IMR-90 (cell line): Measurements from ENCODE around the gene ROM1. TPM values are rescaled to one million over a fixed set of nuclear protein-coding genes. Genes with fewer than 3 reads are reported as not detected.

Experiments used
- ATAC-seq: fragments of 200-7000 bp; cut with Tn5 transposase; 2 replicates; pipeline ENCODE4 v1.9.1; 2020; ENCODE audit warnings: low read depth, mild to moderate bottlenecking, moderate library complexity
- BruUV-seq: library from RNA; stranded (reverse); fragments of 400-500 nt; replicated peaks from 2 replicates; lab custom pipeline; 2021; lab: Mats Ljungman, UMichigan
- CTCF ChIA-PET: fragments of 300-600 bp; formaldehyde crosslinking; extraction: SDS; loops from one replicate; lab custom pipeline; 2021; ENCODE audit warnings: antibody characterized with exemption; lab: Yijun Ruan, JAX
- POLR2A ChIA-PET: fragments of 300-600 bp; sonication (Branson Sonifier 250); formaldehyde crosslinking; loops from one replicate; lab custom pipeline; 2022; ENCODE audit warnings: antibody characterized with exemption; ENCODE audit not compliant: unreplicated experiment; lab: Charles Lee
- DNase-seq: peaks from one replicate; pipeline ENCODE4 v3.0.0; 2013
- H2AFZ ChIP-seq: replicated peaks from 2 replicates; pipeline ENCODE3; 2013; ENCODE audit warnings: low read length, mild to moderate bottlenecking; ENCODE audit not compliant: poor library complexity
- H2AK5ac ChIP-seq: 2 replicates; pipeline ENCODE4 v1.6.1; 2013; ENCODE audit warnings: low read depth, low read length, inconsistent platforms
- H2AK9ac ChIP-seq: replicated peaks from 2 replicates; pipeline ENCODE3; 2013; ENCODE audit warnings: mild to moderate bottlenecking, low read depth, low read length, moderate library complexity; ENCODE audit not compliant: poor library complexity
- H2BK120ac ChIP-seq: 2 replicates; pipeline ENCODE4 v1.6.1; 2013; ENCODE audit warnings: low read depth, low read length, inconsistent platforms
- H2BK15ac ChIP-seq: 3 replicates; pipeline ENCODE4 v1.6.1; 2013; ENCODE audit warnings: low read depth, low read length, inconsistent platforms
- H2BK20ac ChIP-seq: 2 replicates; pipeline ENCODE4 v1.6.1; 2013; ENCODE audit warnings: low read depth, mild to moderate bottlenecking, inconsistent platforms, low read length, moderate library complexity
- H2BK5ac ChIP-seq: 2 replicates; pipeline ENCODE4 v1.6.1; 2013; ENCODE audit warnings: mild to moderate bottlenecking, low read depth, low read length, inconsistent platforms; ENCODE audit not compliant: poor library complexity, severe bottlenecking
- H3K14ac ChIP-seq: replicated peaks from 2 replicates; pipeline ENCODE4 v1.6.1; 2013; ENCODE audit warnings: low read depth, low read length, inconsistent platforms
- H3K18ac ChIP-seq: 2 replicates; pipeline ENCODE4 v1.6.1; 2013; ENCODE audit warnings: low read depth, low read length, control low read depth
- H3K23ac ChIP-seq: 2 replicates; pipeline ENCODE4 v1.6.1; 2013; ENCODE audit warnings: low read depth, low read length, inconsistent platforms
- H3K27ac ChIP-seq: 2 replicates; pipeline ENCODE4 v1.5.1; 2013; ENCODE audit warnings: mild to moderate bottlenecking, control low read depth, low read length; ENCODE audit not compliant: insufficient read depth
- H3K27me3 ChIP-seq: 2 replicates; pipeline ENCODE4 v1.6.1; 2013; ENCODE audit warnings: low read length; ENCODE audit not compliant: control insufficient read depth, insufficient read depth
- H3K36me3 ChIP-seq: 2 replicates; pipeline ENCODE4 v1.6.1; 2013; ENCODE audit warnings: low read length, mixed read lengths; ENCODE audit not compliant: control insufficient read depth, insufficient read depth
- H3K4ac ChIP-seq: 2 replicates; pipeline ENCODE4 v1.6.1; 2013; ENCODE audit warnings: low read depth, low read length, inconsistent platforms
- H3K4me1 ChIP-seq: 2 replicates; pipeline ENCODE4 v1.6.1; 2013; ENCODE audit warnings: low read length, mixed read lengths; ENCODE audit not compliant: control insufficient read depth, insufficient read depth
- H3K4me2 ChIP-seq: 2 replicates; pipeline ENCODE4 v1.6.1; 2013; ENCODE audit warnings: low read depth, mild to moderate bottlenecking, control low read depth, low read length, moderate library complexity
- H3K4me3 ChIP-seq: 2 replicates; pipeline ENCODE4 v1.5.1; 2013; ENCODE audit warnings: low read depth, mild to moderate bottlenecking, control low read depth, low read length, moderate library complexity; ENCODE audit not compliant: insufficient read depth
- H3K56ac ChIP-seq: 2 replicates; pipeline ENCODE4 v1.6.1; 2013; ENCODE audit warnings: low read length, inconsistent platforms; ENCODE audit not compliant: insufficient read depth; ENCODE audit errors: extremely low read depth
- H3K79me1 ChIP-seq, 2 experiments: 2 replicates each; pipeline ENCODE4 v1.6.1; 2013; ENCODE audit warnings: low read length in 2 of 2, inconsistent platforms in 1 of 2, low read depth in 1 of 2
- H3K9ac ChIP-seq: 2 replicates; pipeline ENCODE4 v1.6.1; 2013; ENCODE audit warnings: low read depth, low read length, control low read depth
- H3K9me1 ChIP-seq: 2 replicates; pipeline ENCODE4 v1.6.1; 2013; ENCODE audit warnings: low read length, inconsistent platforms; ENCODE audit not compliant: insufficient read depth
- H3K9me3 ChIP-seq: 2 replicates; pipeline ENCODE4 v1.6.1; 2013; ENCODE audit warnings: low read length; ENCODE audit not compliant: control insufficient read depth, insufficient read depth
- H4K20me1 ChIP-seq: 2 replicates; pipeline ENCODE4 v1.6.1; 2013; ENCODE audit warnings: low read length, inconsistent platforms; ENCODE audit not compliant: insufficient read depth
- H4K5ac ChIP-seq: 2 replicates; pipeline ENCODE4 v1.6.1; 2013; ENCODE audit warnings: mild to moderate bottlenecking, low read depth, low read length, control low read depth
- H4K8ac ChIP-seq, 2 experiments: 2 replicates each; pipeline ENCODE4 v1.6.1; 2013; ENCODE audit warnings: low read depth in 2 of 2, low read length in 2 of 2, control low read depth in 1 of 2, inconsistent platforms in 1 of 2
- H4K91ac ChIP-seq: 2 replicates; pipeline ENCODE4 v1.6.1; 2013; ENCODE audit warnings: low read depth, low read length, inconsistent platforms; ENCODE audit not compliant: insufficient read depth
- BHLHE40 ChIP-seq: fragments of 150-350 bp; IDR thresholded peaks from 2 replicates; pipeline ENCODE4 v1.6.1; 2016; ENCODE audit warnings: mild to moderate bottlenecking, low read depth, low read length
- FOS ChIP-seq: fragments of 150-350 bp; IDR thresholded peaks from 2 replicates; pipeline ENCODE4 v1.6.1; 2016; ENCODE audit warnings: low read depth, low read length
- MAZ ChIP-seq: IDR thresholded peaks from 2 replicates; pipeline ENCODE4 v1.6.1; 2012; ENCODE audit warnings: low read depth, mild to moderate bottlenecking, low read length, improper control_type of control experiment, moderate library complexity, borderline replicate concordance
- MXI1 ChIP-seq: IDR thresholded peaks from 2 replicates; pipeline ENCODE4 v1.6.1; 2012; ENCODE audit warnings: low read depth, mild to moderate bottlenecking, low read length, moderate library complexity, borderline replicate concordance
- NFE2L2 ChIP-seq: fragments of 150-350 bp; IDR thresholded peaks from 2 replicates; pipeline ENCODE4 v1.6.1; 2016; ENCODE audit warnings: low read depth, mild to moderate bottlenecking, low read length
- POLR2A ChIP-seq: IDR thresholded peaks from 2 replicates; pipeline ENCODE4 v1.6.1; 2012; ENCODE audit warnings: mild to moderate bottlenecking, low read depth, low read length
- whole genome bisulfite sequencing, 2 experiments: methylation state at CpG; one replicate each; pipeline versions ENCODE4 v1.1.5 to v1.1.7; 2013; ENCODE audit warnings: missing lambda C conversion rate in 2 of 2; ENCODE audit not compliant: insufficient read length in 1 of 2; ENCODE audit errors: extremely low coverage in 2 of 2; 5-methylcytosine and 5-hydroxymethylcytosine counted together
- dilution Hi-C: fragments of 300-500 bp; cut with HindIII; formaldehyde crosslinking; loops from one replicate; pipeline ENCODE4 v1.14.3; 2018; ENCODE audit warnings: low sequenced_read_pairs; ENCODE audit not compliant: unreplicated experiment
- in situ Hi-C: fragments of 300-500 bp; cut with MboI; formaldehyde crosslinking; loops from 3 replicates; pipeline ENCODE4 v1.14.3; 2019; ENCODE audit warnings: low sequenced_read_pairs, inconsistent platforms, mixed read lengths
- intact Hi-C: fragments of 100-400 bp; cut with micrococcal nuclease; formaldehyde crosslinking; loops from 2 replicates; pipeline ENCODE4 v1.10.0; 2022
- polyA plus RNA-seq, 3 experiments: library from polyadenylated mRNA; depleted of rRNA; stranded (reverse); fragments of >200 nt; gene quantifications; 2 replicates each; pipeline ENCODE4 v1.2.3, GENCODE V29; 2012; ENCODE audit warnings: low replicate concordance in 1 of 3
- total RNA-seq: library from RNA; depleted of rRNA; stranded (reverse); fragments of >200 nt; gene quantifications from 2 replicates; pipeline ENCODE4 v1.2.3, GENCODE V29; 2012
- TF ChIP-seq, protein P1 (sequence below): fragments of 150-350 bp; IDR thresholded peaks from 2 replicates; pipeline ENCODE4 v1.6.1; 2016; ENCODE audit warnings: low read depth, mild to moderate bottlenecking, low read length, moderate library complexity, borderline replicate concordance

The ROM1 gene
- total and polyA plus RNA-seq, 2 of the 4 experiments (the other 2 are of a cell fraction): 2.2 to 2.5 TPM

DNA sequence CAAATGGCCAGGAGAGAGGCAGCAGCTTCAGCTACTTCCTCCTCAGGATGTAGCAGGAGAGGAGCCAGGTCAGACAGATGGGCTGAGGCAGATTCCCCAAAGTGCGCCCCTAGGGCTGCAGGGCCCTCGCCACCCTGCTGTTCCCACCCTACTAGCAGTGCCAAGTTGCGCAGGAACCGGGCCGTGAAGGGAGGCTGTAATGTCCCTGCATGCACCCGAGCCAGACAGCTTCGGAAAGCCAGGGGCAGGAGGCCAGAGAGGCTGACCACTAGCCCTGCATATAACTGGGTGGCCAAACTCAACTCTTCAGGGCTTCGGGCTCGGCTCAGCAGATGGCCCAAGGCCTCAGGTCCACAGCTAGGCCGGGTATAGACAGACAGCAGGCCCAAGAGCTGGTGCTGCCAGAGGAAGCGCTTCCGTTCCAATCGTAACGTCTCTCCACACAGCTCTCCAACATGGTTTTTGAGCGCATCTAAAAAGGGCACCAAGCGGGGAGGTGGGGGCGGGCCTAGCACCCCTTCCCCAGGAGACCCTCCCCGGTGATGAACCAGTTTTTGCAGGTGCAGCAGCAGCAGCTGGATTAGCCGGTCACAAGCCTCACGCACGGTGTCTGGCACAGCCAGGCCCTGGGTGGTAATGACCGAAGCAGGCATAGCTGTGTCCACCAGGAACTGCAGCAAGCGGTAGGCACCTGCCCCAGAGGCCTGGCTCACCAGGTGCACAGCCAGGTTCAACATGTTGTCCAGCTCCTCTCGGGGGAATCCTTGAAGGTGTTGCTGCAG, 35.3 kb downstream of the ROM1 start:
- dilution Hi-C loops (no loop called here), intact Hi-C loops (no loop called here), in situ Hi-C loops (no loop called here)
- no peak for ATAC-seq
- no peak overlapping the region for H4K5ac ChIP-seq
- H3K9ac ChIP-seq: no peak overlapping the region
- H3K18ac ChIP-seq: no peak overlapping the region
- H2BK15ac ChIP-seq: no peak overlapping the region
- H2BK5ac ChIP-seq: no peak overlapping the region
- no peaks in the 10 kb centered on the region for H3K27me3 ChIP-seq
- 95% methylated on average over 18 of the region's 24 CpGs; no CpG with 5 or more reads in 1 of the 2 experiments for WGBS, 2 experiments
- peaks cover 32% of the 10 kb centered on the region for H3K36me3 ChIP-seq
- H2AFZ ChIP-seq: no peak overlapping the region
- H3K4ac ChIP-seq: no peak overlapping the region
- H3K27ac ChIP-seq: no peak overlapping the region
- H2BK120ac ChIP-seq: no peak overlapping the region
- H4K91ac ChIP-seq: no peak overlapping the region
- H3K79me1 ChIP-seq: peaks cover 6 to 57% of the 10 kb centered on the region in 2 experiments
- no TSS peak for BruUV-seq
- H3K4me2 ChIP-seq: no peak overlapping the region
- H3K23ac ChIP-seq: no peak overlapping the region
- no peak overlapping the region for H3K56ac ChIP-seq
- no peak overlapping the region for H2BK20ac ChIP-seq
- no peak overlapping the region for H2AK5ac ChIP-seq
- H3K9me3 ChIP-seq: no peaks in the 10 kb centered on the region
- H2AK9ac ChIP-seq: no peak overlapping the region
- TF ChIP-seq, protein P1, sequence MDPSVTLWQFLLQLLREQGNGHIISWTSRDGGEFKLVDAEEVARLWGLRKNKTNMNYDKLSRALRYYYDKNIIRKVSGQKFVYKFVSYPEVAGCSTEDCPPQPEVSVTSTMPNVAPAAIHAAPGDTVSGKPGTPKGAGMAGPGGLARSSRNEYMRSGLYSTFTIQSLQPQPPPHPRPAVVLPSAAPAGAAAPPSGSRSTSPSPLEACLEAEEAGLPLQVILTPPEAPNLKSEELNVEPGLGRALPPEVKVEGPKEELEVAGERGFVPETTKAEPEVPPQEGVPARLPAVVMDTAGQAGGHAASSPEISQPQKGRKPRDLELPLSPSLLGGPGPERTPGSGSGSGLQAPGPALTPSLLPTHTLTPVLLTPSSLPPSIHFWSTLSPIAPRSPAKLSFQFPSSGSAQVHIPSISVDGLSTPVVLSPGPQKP: no peak
- TF ChIP-seq MAZ (no peak), BHLHE40 (no peak), POLR2A (no peak), MXI1 (no peak), FOS (no peak), NFE2L2 (no peak)
- H3K14ac ChIP-seq: no peak overlapping the region
- no peak overlapping the region for H4K8ac ChIP-seq
- ChIA-PET POLR2A (no interaction called here), CTCF (no interaction called here)
- peaks cover 17% of the 10 kb centered on the region for H4K20me1 ChIP-seq
- H3K9me1 ChIP-seq: 0 out of 2 replicates have a peak, but pooled peaks cover 7% of the 10 kb centered on the region
- DNase-seq: no peak
- H3K4me1 ChIP-seq: peaks cover 8% of the 10 kb centered on the region
- no peak overlapping the region for H3K4me3 ChIP-seq
